ENCODE results near the gene CCDC149. TPM values are rescaled to one million over a fixed set of nuclear protein-coding genes. Genes with fewer than 3 reads are reported as not detected.

Gene CCDC149
- total RNA-seq, 4 donors from 2014 or later: 2.8 to 10.0 (median 4.8) TPM

DNA sequence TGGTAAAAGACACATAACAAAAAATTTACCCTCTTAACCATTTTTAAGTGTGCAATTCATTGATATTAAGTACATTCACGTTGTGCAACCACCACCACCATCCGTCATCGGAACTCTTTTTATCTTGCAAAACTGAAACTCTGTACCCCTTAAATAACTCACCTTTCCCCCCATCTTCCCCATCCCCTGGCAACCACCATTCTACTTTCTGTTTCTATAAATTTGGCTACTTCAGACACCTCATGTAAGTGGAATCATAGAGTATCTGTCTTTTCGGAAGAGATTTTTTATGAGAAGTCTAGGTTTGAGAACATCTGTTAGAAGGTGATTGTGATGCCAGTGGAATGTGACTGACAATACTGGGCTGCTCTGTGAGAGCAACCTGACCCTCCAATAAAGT, 39.8 kb upstream of the CCDC149 start:
- no peak for TF ChIP-seq POLR2A (IDR thresholded peaks at IDR 0.05)
- TF ChIP-seq, protein P1, sequence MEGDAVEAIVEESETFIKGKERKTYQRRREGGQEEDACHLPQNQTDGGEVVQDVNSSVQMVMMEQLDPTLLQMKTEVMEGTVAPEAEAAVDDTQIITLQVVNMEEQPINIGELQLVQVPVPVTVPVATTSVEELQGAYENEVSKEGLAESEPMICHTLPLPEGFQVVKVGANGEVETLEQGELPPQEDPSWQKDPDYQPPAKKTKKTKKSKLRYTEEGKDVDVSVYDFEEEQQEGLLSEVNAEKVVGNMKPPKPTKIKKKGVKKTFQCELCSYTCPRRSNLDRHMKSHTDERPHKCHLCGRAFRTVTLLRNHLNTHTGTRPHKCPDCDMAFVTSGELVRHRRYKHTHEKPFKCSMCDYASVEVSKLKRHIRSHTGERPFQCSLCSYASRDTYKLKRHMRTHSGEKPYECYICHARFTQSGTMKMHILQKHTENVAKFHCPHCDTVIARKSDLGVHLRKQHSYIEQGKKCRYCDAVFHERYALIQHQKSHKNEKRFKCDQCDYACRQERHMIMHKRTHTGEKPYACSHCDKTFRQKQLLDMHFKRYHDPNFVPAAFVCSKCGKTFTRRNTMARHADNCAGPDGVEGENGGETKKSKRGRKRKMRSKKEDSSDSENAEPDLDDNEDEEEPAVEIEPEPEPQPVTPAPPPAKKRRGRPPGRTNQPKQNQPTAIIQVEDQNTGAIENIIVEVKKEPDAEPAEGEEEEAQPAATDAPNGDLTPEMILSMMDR (IDR thresholded peaks at IDR 0.05 in 4 of 5, conservative IDR thresholded peaks at IDR 0.05 in 1 of 5): no peak
- Histone ChIP-seq H3K4me1 (no peaks in the 10 kb centered on the region), H3K9me3 (no peaks in the 10 kb centered on the region), H3K27ac (no peak overlapping the region), H3K4me3 (no peak overlapping the region), H3K27me3 (no peaks in the 10 kb centered on the region), H3K36me3 (no peaks in the 10 kb centered on the region)
- intact Hi-C loops (cut with DNase I; ENCODE audit: low total_unique reads): no loop called here
- in situ Hi-C loops (cut with MboI; ENCODE audit: low sequenced_read_pairs in 4 of 4): no loop called here
- ATAC-seq: no peak
- DNase-seq: no peak

GRCh38 chr4:24949970-24950369, 37.1 kb upstream of the CCDC149 start:
- H3K4me1 ChIP-seq: no peaks in the 10 kb centered on the region
- TF ChIP-seq POLR2A (IDR thresholded peaks at IDR 0.05): no peak
- TF ChIP-seq, protein P1 (IDR thresholded peaks at IDR 0.05 in 4 of 5, conservative IDR thresholded peaks at IDR 0.05 in 1 of 5): no peak
- intact Hi-C loops (cut with DNase I; ENCODE audit: low total_unique reads) (no loop called here), in situ Hi-C loops (cut with MboI; ENCODE audit: low sequenced_read_pairs in 4 of 4) (no loop called here)
- ATAC-seq (no peak), DNase-seq (no peak)
- no peak overlapping the region for H3K27ac ChIP-seq
- H3K9me3 ChIP-seq: no peaks in the 10 kb centered on the region
- H3K4me3 ChIP-seq: no peak overlapping the region
- no peaks in the 10 kb centered on the region for H3K27me3 ChIP-seq
- H3K36me3 ChIP-seq: no peaks in the 10 kb centered on the region

GRCh38 chr4:24937917-24938281, 25.1 kb upstream of the CCDC149 start:
- Histone ChIP-seq H3K4me1 (no peaks in the 10 kb centered on the region), H3K27me3 (no peaks in the 10 kb centered on the region), H3K27ac (no peak overlapping the region), H3K9me3 (peaks cover 0 to 12% (median 0%) of the 10 kb centered on the region in 3 donors), H3K36me3 (no peaks in the 10 kb centered on the region), H3K4me3 (no peak overlapping the region)
- intact Hi-C loops (cut with DNase I; ENCODE audit: low total_unique reads): no loop called here
- TF ChIP-seq, protein P1 (IDR thresholded peaks at IDR 0.05 in 4 of 5, conservative IDR thresholded peaks at IDR 0.05 in 1 of 5): no peak
- no peak for TF ChIP-seq POLR2A (IDR thresholded peaks at IDR 0.05)
- DNase-seq (no peak), ATAC-seq (no peak)
- in situ Hi-C loops (cut with MboI; ENCODE audit: low sequenced_read_pairs in 4 of 4): no loop called here

DNA sequence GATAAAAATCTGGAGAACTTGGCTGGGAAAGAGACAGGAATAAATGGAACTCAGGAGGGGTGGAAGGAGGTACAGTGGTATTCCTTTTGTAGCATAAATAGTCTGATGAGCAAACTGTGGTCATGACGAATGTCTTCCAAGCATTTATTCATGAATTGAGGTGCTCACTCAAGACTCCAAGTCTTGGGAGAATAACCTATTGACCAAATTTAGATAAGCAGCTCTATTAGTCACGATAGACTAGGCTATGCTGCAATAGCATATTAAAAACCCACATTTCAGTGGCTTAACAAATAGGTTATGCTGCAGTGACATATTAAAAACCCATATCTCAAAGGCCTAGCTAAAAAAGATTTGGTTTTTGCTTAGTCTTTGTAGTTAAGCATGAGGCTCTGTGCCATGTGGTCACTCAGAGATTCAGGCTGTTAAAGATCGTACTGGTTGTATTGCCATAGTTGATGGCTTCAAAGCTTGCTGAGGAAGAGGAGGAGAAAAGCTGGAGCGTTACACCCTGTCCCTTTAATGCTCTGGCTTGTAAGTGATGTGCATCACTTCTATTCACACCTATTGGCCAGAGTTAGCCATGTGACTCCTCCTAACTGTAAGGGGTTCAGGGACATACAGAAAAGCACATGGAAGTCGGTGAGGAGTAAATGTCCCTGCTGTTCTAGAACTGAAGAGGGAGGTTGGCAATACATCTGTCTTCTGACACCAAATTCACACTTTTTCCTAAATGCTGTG, 24.5 kb upstream of the CCDC149 start:
- Histone ChIP-seq H3K27ac (no peak overlapping the region), H3K27me3 (no peaks in the 10 kb centered on the region), H3K36me3 (no peaks in the 10 kb centered on the region), H3K4me3 (no peak overlapping the region), H3K9me3 (peaks cover 0 to 12% (median 0%) of the 10 kb centered on the region in 3 donors), H3K4me1 (no peaks in the 10 kb centered on the region)
- DNase-seq: no peak
- TF ChIP-seq, protein P1 (IDR thresholded peaks at IDR 0.05 in 4 of 5, conservative IDR thresholded peaks at IDR 0.05 in 1 of 5): no peak
- in situ Hi-C loops (cut with MboI; ENCODE audit: low sequenced_read_pairs in 4 of 4): no loop called here
- intact Hi-C loops (cut with DNase I; ENCODE audit: low total_unique reads): no loop called here
- no peak for ATAC-seq

GRCh38 chr4:24935856-24936255, 23.0 kb upstream of the CCDC149 start:
- Histone ChIP-seq H3K36me3 (no peaks in the 10 kb centered on the region), H3K4me3 (no peak overlapping the region), H3K4me1 (no peaks in the 10 kb centered on the region), H3K9me3 (peaks cover 0 to 12% (median 0%) of the 10 kb centered on the region in 3 donors), H3K27ac (no peak overlapping the region), H3K27me3 (no peaks in the 10 kb centered on the region)
- intact Hi-C loops (cut with DNase I; ENCODE audit: low total_unique reads) (no loop called here), in situ Hi-C loops (cut with MboI; ENCODE audit: low sequenced_read_pairs in 4 of 4) (no loop called here)
- ATAC-seq (no peak), DNase-seq (no peak)
- TF ChIP-seq POLR2A (IDR thresholded peaks at IDR 0.05): no peak
- TF ChIP-seq, protein P1 (IDR thresholded peaks at IDR 0.05 in 4 of 5, conservative IDR thresholded peaks at IDR 0.05 in 1 of 5): no peak
